Measurements from ENCODE around the gene FAM163B.

Gene FAM163B

DNA sequence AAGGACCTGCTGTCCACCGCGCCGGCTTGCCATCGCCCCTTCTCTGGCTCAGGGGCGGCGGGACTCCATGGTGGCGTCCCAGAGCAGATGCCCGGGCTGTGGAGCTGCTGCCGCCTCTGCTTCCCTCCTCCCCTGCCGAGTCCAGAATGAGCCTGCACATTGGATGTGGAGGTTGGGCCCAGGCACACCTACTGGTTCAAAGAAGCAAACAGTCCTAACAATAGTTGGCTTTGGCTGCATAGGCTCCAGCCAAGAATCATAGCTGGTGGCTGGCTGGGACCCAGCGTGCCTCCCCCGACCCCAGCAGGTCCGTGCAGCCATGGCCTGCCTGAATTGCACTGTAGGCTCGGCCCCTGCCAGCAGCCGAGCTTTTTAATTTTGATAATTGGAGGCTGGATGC, 48.9 kb downstream of the FAM163B start:
- peak in 1 of 2 experiments; percentile 45 for DNase-seq (ENCODE audit: low read depth in 1 of 2, low spot score in 1 of 2)
- TF ChIP-seq JUND (IDR thresholded peaks at IDR 0.05; ENCODE audit: low read depth) = no peak
- in situ Hi-C loops (cut with HindIII; ENCODE audit: low pct_unique_long_range_greater_than_20kb, low sequenced_read_pairs) = no loop called here

DNA sequence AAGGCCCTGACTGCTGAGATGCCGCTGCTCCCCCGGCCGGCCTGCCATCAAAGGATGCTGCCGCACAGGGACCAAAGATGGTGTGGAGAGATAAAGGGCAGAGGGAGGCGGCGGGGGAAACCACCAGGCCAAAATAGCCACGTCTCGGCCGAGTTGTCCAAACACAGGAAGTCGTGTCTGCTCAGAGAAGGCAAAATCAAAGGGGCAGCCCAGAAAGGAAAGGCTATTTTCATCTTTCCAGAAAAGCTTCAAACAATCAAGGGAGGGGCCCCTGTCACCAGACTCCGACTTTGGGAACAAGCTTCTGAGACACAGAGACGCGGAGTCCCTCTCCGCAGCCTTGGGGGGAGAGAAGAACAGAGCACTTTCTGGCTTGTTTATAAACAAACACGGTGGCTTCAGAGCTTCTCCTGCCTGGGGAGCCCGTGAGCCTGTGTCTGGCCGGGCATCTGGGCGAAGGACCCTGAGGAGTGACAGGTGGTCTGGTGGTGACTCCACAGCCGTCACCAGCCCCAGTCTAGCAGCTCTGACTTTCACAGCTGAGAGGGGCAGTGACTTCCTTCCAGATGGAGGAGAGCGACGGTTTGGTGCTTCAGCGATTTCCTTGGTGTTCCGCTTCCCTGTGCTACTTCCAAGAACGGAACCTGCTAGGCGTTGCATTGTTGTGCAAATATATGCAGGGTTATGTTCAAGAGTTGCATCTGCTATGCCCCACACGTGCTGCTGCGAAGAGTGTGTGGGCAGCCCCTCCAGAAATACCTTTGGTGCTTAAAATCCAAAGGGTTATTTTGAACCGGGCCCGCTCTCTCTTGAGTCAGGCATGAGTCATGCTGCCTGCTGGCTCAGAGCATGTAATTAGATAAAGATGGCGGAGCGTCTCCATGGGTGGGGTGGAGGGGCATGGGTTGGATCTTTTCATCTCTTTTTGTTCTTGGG, 50.7 kb downstream of the FAM163B start:
- DNase-seq (ENCODE audit: low read depth in 1 of 2, low spot score in 1 of 2) = no peak
- TF ChIP-seq JUND (IDR thresholded peaks at IDR 0.05; ENCODE audit: low read depth) = no peak
- in situ Hi-C loops (cut with HindIII; ENCODE audit: low pct_unique_long_range_greater_than_20kb, low sequenced_read_pairs) = no loop called here

DNA sequence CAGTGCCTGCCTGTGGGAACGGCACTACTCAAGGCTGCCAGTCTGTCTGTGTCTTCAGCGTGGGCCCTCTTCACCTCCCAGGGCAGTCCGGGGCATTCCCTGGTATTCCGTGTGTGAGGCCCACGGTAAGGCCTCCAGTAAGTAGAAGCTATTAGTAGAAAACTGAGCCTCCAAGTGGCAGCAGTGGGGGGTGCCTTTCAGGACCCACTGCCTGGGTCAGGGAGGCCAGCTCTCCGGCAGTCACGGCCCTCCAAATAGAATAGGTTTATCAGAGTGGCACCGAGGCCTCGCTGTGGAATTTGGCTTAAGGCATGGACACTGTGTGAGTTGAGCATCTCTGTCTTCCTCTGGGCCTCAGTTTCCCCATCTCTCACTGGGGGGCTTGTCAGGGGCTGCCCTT, 51.6 kb downstream of the FAM163B start:
- no peak for DNase-seq (ENCODE audit: low read depth in 1 of 2, low spot score in 1 of 2)
- TF ChIP-seq JUND (IDR thresholded peaks at IDR 0.05; ENCODE audit: low read depth) = no peak
- in situ Hi-C loops (cut with HindIII; ENCODE audit: low pct_unique_long_range_greater_than_20kb, low sequenced_read_pairs) = no loop called here

DNA sequence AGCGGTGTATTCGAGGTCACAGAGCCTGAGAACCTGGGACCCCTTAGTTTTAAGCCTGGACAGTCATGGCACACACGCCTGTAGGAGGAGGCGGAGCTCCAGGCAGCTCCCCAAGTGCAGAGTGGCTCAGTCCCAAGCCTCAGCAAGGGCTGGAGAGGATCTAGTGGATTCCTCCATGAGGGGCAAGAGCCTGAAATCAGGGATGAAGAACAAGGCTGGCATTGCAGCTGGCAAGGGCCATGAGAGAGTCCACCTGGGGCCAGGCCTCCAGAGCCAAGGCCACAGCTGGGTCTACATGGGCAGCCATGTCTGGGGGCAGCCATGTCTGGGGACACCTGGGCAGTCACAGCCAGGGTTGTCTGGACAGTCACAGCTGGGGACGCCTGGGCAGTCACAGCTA, 52.8 kb downstream of the FAM163B start:
- in situ Hi-C loops (cut with HindIII; ENCODE audit: low pct_unique_long_range_greater_than_20kb, low sequenced_read_pairs) = no loop called here
- DNase-seq (ENCODE audit: low read depth in 1 of 2, low spot score in 1 of 2) = no peak
- TF ChIP-seq JUND (IDR thresholded peaks at IDR 0.05; ENCODE audit: low read depth) = no peak

DNA sequence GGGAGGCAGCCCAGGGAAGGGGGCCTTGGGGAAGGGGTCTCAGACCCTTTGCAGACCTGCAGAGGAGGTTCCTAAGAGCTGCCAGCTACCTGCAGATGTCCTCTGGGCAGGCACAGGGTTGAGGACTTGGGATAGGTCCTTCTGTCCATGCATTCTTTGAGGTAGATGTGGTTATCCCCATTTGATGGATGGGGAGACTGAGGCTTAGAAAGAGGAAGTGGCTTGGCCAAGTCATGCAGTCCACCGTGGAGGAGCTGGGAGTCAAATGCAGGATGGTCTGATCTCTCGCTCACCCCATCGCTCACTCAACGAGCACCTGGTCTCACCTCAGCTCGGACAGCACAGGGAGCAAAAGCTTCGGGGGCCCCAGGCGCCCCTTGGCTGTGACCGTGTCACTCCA, 54.5 kb downstream of the FAM163B start:
- DNase-seq (ENCODE audit: low read depth in 1 of 2, low spot score in 1 of 2) = no peak
- no peak for TF ChIP-seq JUND (IDR thresholded peaks at IDR 0.05; ENCODE audit: low read depth)
- in situ Hi-C loops (cut with HindIII; ENCODE audit: low pct_unique_long_range_greater_than_20kb, low sequenced_read_pairs) = no loop called here

DNA sequence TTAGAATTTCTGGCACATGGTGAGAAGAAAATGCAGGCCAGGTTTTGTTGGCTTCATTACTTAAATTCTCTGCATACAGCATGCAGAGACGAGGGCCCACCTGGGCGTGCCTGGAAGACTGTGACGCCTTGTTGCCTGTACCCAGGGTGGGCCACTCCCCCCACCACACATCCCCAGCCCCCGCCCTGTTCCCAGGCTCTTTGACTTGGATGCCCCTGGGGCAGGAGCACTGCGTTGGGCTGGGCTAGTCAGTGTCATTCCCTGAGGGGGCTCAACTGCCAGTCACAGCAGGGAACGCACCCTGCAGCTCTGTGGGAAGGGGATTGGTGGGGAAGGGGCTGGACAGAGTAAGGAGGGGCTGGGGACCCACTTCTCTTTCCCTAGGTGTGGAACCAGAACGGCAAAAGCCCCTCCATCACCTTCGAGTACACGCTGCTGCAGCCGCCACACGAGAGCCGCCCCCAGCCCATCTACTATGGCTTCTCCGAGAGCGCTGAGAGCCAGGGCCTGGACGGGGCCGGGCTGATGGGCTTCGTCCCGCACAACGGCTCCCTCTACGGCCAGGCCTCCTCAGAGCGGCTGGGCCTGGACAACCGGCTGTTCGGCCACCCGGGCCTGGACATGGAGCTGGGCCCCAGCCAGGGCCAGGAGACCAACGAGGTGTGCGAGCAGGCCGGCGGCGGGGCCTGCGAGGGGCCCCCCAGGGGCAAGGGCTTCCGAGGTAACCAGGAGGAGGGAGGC, 55.0 kb downstream of the FAM163B start:
- in situ Hi-C loops (cut with HindIII; ENCODE audit: low pct_unique_long_range_greater_than_20kb, low sequenced_read_pairs) = no loop called here
- DNase-seq (ENCODE audit: low read depth in 1 of 2, low spot score in 1 of 2) = no peak
- no peak for TF ChIP-seq JUND (IDR thresholded peaks at IDR 0.05; ENCODE audit: low read depth)

DNA sequence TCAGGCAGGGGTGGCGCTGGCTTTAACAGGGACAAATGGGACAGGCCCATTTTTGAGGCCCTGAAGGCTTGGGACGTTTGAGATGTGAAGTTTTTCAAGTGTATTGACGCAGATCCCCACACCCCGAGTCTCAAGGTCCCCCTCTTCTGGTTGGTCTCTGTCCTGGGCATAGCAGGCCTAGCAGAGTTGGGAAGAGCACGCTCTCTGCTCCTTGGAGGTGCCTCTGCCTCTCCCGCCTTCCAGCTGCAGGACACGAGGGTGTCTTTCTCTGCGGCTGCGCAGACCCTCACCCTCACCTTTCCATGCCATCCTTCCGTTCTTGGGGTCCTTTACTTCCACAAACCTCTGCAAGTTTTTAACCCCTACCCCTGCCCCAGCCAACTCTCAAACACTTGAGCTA, 56.1 kb downstream of the FAM163B start:
- no peak for TF ChIP-seq JUND (IDR thresholded peaks at IDR 0.05; ENCODE audit: low read depth)
- in situ Hi-C loops (cut with HindIII; ENCODE audit: low pct_unique_long_range_greater_than_20kb, low sequenced_read_pairs) = no loop called here
- no peak for DNase-seq (ENCODE audit: low read depth in 1 of 2, low spot score in 1 of 2)

DNA sequence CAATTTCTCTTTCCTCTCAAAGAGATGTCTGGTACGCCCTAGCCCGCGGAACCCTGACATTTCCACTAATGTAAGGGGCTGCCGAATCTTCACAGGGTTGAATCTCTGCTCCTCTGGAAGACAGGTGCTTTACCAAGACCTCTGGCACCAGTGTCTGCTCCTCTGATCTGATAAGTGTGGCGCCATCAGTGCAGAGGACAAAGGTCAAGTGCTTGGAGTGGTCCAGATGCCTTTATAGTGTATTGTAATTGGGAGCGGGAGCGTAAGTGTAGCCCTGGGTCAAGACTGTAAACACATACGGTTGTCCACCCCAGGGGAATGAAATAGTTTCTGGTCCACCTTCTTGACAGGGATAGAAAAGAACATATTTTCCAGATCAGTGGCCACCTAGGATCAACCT, 57.0 kb downstream of the FAM163B start:
- in situ Hi-C loops (cut with HindIII; ENCODE audit: low pct_unique_long_range_greater_than_20kb, low sequenced_read_pairs) = no loop called here

DNA sequence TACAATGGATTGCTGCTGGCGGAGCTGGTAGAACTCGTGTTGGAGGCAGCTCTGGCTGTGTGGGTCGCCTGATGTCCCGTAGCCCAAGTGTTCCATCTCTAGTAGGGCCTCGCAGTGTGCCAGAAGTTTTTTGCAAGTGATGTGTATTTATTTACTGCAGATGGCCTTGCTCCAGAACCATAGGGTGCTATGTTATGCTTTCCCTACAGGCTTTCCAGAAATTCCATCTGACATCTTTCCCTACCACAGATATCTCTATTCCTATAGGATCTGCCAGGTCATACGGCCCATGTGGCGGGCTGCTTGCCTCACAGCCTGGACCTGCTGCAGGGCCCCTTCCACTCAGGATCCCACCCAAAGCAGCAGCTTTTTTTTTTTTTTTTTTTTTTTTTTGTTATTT, 57.7 kb downstream of the FAM163B start:
- DNase-seq (ENCODE audit: low read depth in 1 of 2, low spot score in 1 of 2) = no peak
- in situ Hi-C loops (cut with HindIII; ENCODE audit: low pct_unique_long_range_greater_than_20kb, low sequenced_read_pairs) = no loop called here
- no peak for TF ChIP-seq JUND (IDR thresholded peaks at IDR 0.05; ENCODE audit: low read depth)

More for the DNA sequence above, 57.0 kb downstream of the FAM163B start:
- no peak for TF ChIP-seq JUND (IDR thresholded peaks at IDR 0.05; ENCODE audit: low read depth)
- DNase-seq (ENCODE audit: low read depth in 1 of 2, low spot score in 1 of 2) = no peak

DNA sequence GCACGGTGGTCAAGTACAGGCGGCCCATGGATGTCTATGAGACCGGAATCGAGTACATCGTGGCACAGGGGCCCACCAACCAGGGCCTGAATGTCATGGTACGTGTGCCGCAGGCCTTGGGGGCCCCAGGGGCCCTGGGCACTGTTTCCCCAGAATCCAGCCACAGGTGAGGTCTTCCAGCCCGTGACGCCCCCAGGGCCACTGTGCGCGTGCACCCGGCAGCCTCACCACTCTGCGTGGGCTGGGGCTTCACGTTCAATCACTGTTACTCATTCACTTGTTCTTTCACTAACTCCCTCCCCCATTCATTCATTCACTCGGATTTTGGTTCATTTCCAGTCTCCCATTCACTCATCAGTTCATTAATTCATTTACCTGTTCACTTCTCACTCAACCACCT, 62.1 kb downstream of the FAM163B start:
- DNase-seq (ENCODE audit: low read depth in 1 of 2, low spot score in 1 of 2) = no peak
- in situ Hi-C loops (cut with HindIII; ENCODE audit: low pct_unique_long_range_greater_than_20kb, low sequenced_read_pairs) = no loop called here
- TF ChIP-seq JUND (IDR thresholded peaks at IDR 0.05; ENCODE audit: low read depth) = no peak

DNA sequence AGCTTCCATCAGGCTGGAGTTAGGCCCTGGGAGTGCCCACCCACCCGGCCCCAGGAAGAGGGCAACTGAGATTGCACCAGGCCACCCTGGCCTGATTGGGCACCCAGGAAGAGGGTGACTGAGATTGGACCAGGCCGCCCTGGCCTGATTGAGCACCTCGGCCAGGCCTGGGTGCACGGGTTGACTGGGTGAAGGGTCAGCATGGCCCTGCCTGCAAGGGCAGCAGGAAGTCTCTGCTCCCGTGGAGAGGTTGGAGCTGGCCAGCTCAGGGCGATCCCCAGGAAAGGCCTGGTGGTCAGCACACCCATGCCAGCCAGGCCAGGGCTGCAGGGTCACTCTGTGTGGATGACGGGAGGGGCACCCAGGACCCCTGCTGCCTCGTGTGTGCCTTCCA, 62.9 kb downstream of the FAM163B start:
- no peak for DNase-seq (ENCODE audit: low read depth in 1 of 2, low spot score in 1 of 2)
- in situ Hi-C loops (cut with HindIII; ENCODE audit: low pct_unique_long_range_greater_than_20kb, low sequenced_read_pairs) = no loop called here
- no peak for TF ChIP-seq JUND (IDR thresholded peaks at IDR 0.05; ENCODE audit: low read depth)

DNA sequence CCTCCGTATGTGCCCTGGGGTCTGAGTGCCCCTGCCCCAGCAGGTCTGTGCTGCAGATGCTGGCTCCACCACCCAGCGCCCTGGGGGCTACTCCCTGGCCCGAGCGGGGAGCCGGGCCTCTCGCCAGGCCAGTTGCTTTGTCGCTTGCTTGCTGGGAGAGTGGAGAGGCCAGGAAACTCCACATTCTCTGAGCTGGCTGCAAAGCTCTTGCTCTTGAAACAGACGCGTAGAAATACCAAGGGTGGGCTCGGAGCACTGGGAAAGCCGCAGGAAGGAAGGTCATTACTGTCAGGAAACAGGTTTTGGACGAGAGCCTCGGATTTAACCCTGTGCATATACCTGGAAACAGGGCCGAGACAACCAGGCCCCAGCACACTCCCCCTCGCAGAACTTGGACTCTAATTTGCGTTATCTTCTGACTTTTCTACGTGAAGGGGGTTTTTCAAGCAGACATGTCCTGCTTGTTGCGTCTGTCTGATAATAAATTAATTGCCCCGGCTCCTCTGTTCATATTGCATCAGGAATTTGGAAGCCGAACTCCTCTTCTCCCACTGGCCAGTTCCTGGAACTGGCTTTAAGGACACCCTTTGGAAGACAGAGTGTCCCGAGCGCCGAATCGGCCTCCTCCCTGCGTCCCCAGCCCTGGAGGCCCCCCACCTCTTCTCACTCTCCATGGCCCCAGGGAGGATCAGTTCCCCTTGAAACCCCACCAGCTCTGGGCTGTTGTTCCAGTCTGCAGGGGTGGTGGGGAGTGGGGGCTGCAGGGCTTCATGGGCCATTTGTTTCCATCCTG, 63.5 kb downstream of the FAM163B start:
- no peak for TF ChIP-seq JUND (IDR thresholded peaks at IDR 0.05; ENCODE audit: low read depth)
- DNase-seq (ENCODE audit: low read depth in 1 of 2, low spot score in 1 of 2) = no peak
- in situ Hi-C loops (cut with HindIII; ENCODE audit: low pct_unique_long_range_greater_than_20kb, low sequenced_read_pairs) = no loop called here

Data from T47D (cell line).